Upper lobe of right lung (tissue), 1 donor: Measurements from ENCODE around the gene ZNF688. TPM values are rescaled to one million over a fixed set of nuclear protein-coding genes. Genes with fewer than 3 reads are reported as not detected.

Source experiments
- ATAC-seq: fragments of 200-7000 bp; cut with Tn5 transposase; one replicate; pipeline ENCODE4 v1.9.1; 2020; ENCODE audit warnings: mild to moderate bottlenecking, moderate library complexity
- DNase-seq: peaks from one replicate; pipeline ENCODE4 v3.0.0-alpha.2; 2020
- H3K27ac ChIP-seq: fragments of 200-600 bp; one replicate; pipeline ENCODE4 v1.8.0; 2022
- H3K27me3 ChIP-seq: fragments of 200-600 bp; one replicate; pipeline ENCODE4 v1.8.0; 2022; ENCODE audit warnings: mild to moderate bottlenecking
- H3K36me3 ChIP-seq: fragments of 200-600 bp; one replicate; pipeline ENCODE4 v1.8.0; 2022
- H3K4me1 ChIP-seq: fragments of 200-600 bp; one replicate; pipeline ENCODE4 v1.8.0; 2022
- H3K4me3 ChIP-seq: fragments of 200-600 bp; one replicate; pipeline ENCODE4 v1.8.0; 2022; ENCODE audit warnings: mild to moderate bottlenecking
- H3K9me3 ChIP-seq: fragments of 200-600 bp; one replicate; pipeline ENCODE4 v1.8.0; 2022
- CTCF ChIP-seq: fragments of 200-600 bp; IDR thresholded peaks from one replicate; pipeline ENCODE4 v1.8.0; 2022; ENCODE audit warnings: antibody characterized with exemption
- intact Hi-C: fragments of 100-400 bp; cut with DNase I; formaldehyde crosslinking; loops from one replicate; pipeline ENCODE4 v1.11.0; 2022
- total RNA-seq: library from RNA; stranded (reverse); fragmentation: NEBNext Ultra II Directional; extraction: Animal tissue kit (Norgen Biotek cat#: 25700); gene quantifications from one replicate; pipeline ENCODE4 v1.2.1, GENCODE V29; 2021
- donor health status: DM: no; HTN: yes; CAD: no; lungs with severe emphysema.

The ZNF688 gene
- total RNA-seq, 1 donor from 2014 or later = 13.1 TPM

- ATAC-seq (no peak), DNase-seq (no peak)
- Histone ChIP-seq H3K4me3 (no peak overlapping the region), H3K36me3 (peaks cover 26% of the 10 kb centered on the region), H3K9me3 (no peaks in the 10 kb centered on the region), H3K27me3 (no peaks in the 10 kb centered on the region), H3K27ac (no peak overlapping the region), H3K4me1 (peaks cover 8% of the 10 kb centered on the region)
- no peak for TF ChIP-seq CTCF
- intact Hi-C loops = no loop called here
Observed at GRCh38 chr16:30556125-30556473, 15.4 kb downstream of the ZNF688 start.

GRCh38 chr16:30555315-30556124 is 16.0 kb downstream of the ZNF688 start:
- no peak for TF ChIP-seq CTCF
- intact Hi-C loops = no loop called here
- Histone ChIP-seq H3K9me3 (no peaks in the 10 kb centered on the region), H3K4me1 (peaks cover 8% of the 10 kb centered on the region), H3K4me3 (no peak overlapping the region), H3K36me3 (peaks cover 26% of the 10 kb centered on the region), H3K27ac (no peak overlapping the region), H3K27me3 (no peaks in the 10 kb centered on the region)
- ATAC-seq (no peak), DNase-seq (no peak)

GRCh38 chr16:30554557-30555314 is 16.8 kb downstream of the ZNF688 start:
- H3K27ac ChIP-seq = no peak overlapping the region
- TF ChIP-seq CTCF = no peak
- H3K4me3 ChIP-seq = no peak overlapping the region
- intact Hi-C loops = no loop called here
- ATAC-seq (no peak), DNase-seq (no peak)
- peaks cover 8% of the 10 kb centered on the region for H3K4me1 ChIP-seq
- H3K9me3 ChIP-seq = no peaks in the 10 kb centered on the region
- peaks cover 26% of the 10 kb centered on the region for H3K36me3 ChIP-seq
- no peaks in the 10 kb centered on the region for H3K27me3 ChIP-seq

DNA sequence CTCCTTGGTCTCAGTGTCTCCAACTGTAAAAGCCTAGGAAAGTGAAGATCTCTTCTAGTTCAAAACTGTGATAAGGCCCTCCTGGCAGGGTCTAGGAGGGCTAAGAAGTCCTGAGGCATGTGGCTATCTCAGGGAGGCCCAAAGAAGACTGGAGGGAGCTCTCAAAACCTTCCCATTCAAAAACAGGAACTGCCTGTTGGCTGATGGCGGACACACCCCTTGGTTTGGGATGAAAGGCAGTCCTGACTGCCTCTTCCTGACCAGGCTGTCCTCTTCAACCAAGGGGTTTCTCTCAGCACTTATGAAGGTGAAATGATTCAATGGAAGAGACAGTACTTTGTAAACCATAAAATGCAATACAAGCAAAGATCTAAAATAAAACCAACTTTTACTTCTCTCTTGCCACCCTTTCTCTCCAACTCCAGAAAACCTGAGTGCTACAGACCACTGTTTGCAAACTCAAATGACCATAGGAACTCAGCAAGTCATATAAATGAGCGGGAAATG is 18.1 kb downstream of the ZNF688 start:
- Histone ChIP-seq H3K4me3 (no peak overlapping the region), H3K27me3 (no peaks in the 10 kb centered on the region), H3K9me3 (no peaks in the 10 kb centered on the region), H3K27ac (no peak overlapping the region), H3K4me1 (peaks cover 8% of the 10 kb centered on the region), H3K36me3 (peaks cover 26% of the 10 kb centered on the region)
- intact Hi-C loops = no loop called here
- DNase-seq (no peak), ATAC-seq (no peak)
- TF ChIP-seq CTCF = no peak

DNA sequence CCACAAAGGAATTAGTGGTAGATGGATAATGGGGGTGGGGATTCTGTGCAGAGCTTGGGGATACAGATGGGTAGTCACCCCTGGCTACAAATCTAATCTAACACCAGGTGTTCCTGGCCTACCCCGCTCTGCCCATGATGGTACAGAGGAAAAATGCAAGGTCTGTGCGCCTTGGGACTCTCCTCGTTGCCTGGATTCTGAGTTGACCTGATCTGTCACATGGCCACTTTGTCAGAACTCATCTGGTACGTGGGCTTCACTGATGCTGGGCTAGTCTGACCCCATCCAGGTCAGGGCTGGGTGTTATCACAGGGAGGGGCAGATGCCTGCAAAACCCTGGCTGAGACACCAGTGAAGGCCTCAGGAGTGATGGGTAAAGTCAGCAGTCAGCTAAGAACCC is 18.6 kb downstream of the ZNF688 start:
- H3K27me3 ChIP-seq = no peaks in the 10 kb centered on the region
- H3K9me3 ChIP-seq = no peaks in the 10 kb centered on the region
- no peak overlapping the region for H3K4me3 ChIP-seq
- no peak for TF ChIP-seq CTCF
- DNase-seq (no peak), ATAC-seq (no peak)
- intact Hi-C loops = no loop called here
- H3K36me3 ChIP-seq = peaks cover 26% of the 10 kb centered on the region
- peaks cover 8% of the 10 kb centered on the region for H3K4me1 ChIP-seq
- H3K27ac ChIP-seq = no peak overlapping the region
